ENCODE measurements around the gene BUB1B. TPM values are rescaled to one million over a fixed set of nuclear protein-coding genes. Genes with fewer than 3 reads are reported as not detected.

Gene BUB1B
- total RNA-seq, 4 donors from 2014 or later: 0.33 to 8.8 (median 3.3) TPM; not detected in 1

DNA sequence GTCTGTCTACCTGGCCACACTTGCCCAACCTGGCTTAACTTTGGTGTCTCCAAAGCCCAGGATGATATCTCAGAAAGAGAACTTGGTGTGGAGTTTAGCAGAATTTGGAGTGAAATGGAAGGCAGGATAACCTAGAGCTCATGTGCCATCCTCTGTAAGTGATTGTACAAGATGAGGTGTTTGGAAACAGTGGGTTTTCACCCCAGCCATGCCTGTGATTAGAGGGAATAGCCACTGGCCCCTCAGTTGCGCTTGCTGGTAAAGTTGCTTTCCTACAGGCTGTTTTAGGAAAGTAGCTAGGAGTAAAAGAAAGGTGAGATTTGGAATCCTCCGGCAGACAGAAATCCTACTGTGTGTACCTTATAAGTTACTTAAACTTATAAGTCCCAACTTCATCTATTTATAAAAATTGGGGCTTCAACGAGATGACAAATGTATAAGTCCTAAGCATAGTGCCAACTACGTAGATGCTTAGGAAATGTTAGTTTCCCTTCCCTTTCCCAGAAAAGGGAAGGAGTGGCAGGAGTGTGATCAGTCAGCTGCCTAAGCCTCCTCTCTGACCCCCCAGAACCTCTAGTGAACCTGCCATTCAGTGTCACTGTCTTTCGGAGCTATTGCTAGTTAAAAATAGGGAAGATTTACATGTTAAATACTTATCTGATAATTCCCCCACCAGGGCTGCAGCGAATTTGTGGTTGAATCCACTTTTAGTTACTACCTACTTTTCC, 38.8 kb upstream of the BUB1B start:
- TF ChIP-seq, protein P1, sequence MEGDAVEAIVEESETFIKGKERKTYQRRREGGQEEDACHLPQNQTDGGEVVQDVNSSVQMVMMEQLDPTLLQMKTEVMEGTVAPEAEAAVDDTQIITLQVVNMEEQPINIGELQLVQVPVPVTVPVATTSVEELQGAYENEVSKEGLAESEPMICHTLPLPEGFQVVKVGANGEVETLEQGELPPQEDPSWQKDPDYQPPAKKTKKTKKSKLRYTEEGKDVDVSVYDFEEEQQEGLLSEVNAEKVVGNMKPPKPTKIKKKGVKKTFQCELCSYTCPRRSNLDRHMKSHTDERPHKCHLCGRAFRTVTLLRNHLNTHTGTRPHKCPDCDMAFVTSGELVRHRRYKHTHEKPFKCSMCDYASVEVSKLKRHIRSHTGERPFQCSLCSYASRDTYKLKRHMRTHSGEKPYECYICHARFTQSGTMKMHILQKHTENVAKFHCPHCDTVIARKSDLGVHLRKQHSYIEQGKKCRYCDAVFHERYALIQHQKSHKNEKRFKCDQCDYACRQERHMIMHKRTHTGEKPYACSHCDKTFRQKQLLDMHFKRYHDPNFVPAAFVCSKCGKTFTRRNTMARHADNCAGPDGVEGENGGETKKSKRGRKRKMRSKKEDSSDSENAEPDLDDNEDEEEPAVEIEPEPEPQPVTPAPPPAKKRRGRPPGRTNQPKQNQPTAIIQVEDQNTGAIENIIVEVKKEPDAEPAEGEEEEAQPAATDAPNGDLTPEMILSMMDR (IDR thresholded peaks at IDR 0.05; ENCODE audit: low read depth): no peak

DNA sequence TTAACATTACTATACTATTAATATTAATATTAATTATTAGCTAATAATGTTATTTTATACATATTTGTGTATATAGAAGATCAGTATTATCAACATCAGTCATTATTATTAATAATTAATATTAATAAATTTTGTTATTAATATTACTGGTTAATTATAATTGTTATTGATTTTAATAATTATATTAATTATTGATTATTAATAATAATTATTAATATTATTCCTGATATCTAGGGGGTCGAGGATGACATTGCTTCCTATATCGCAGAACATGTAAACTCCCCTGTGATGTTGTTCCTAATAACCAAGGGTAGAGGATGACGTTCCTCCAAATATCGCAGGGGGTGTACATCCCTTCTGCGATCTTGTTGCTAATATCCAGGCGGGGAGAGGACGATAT, 34.9 kb upstream of the BUB1B start:
- TF ChIP-seq, protein P1 (IDR thresholded peaks at IDR 0.05; ENCODE audit: low read depth): no peak

DNA sequence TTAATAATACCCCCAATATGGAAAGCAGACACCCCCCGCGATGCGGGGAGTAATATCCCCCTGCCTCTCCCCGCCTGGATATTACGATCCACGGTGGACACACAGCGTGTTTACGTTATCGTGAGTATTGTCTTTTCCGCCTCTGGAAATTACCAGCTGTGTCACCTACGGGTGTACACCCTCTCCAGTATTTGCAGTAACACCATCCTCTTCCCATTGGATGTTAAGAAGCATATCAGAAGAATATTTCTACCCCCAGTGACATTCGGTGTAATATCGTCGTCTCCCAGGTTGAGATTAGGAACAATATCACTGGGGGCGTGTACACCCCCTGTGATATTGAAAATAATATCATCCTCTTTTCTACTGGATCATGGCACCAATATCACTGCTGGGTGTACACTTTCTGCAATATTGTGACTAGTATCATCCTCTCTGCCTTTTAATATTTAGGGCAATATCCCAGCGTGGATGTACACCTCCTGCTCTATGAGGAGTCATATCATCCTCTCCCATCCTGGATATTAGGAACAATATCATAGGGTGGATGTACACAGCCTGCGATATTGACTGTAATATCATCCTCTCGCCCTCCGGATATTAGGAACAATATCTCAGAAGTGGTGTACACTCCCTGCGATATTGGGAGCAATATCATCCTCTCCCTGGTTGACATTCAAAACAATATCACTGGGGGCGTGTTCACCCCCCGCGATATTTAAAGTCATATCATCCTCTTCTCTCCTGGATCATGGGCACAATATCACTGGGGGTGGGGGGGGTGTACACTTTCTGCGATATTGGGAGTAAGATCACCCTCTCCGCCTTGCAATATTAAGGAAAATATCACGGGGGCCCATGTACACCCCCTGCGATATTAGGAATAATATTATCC, 31.9 kb upstream of the BUB1B start:
- TF ChIP-seq, protein P1 (IDR thresholded peaks at IDR 0.05; ENCODE audit: low read depth): no peak

DNA sequence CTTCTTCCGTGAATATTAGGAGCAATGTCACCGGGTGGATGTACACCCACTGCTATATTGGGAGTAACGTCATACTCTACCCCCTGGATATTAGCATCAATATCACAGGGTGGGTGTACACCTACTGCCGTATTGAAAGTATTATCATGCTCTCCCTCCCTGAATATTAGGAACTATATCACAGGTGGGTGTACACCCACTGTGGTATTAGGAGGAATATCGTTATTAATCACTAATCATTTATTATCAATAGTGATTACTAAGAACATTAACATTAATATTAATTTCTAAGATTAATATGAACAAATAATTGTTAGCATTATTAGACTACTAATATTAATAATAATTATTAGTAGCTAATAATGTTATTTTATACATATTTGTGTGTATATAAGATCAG, 30.8 kb upstream of the BUB1B start:
- TF ChIP-seq, protein P1 (IDR thresholded peaks at IDR 0.05; ENCODE audit: low read depth): no peak

DNA sequence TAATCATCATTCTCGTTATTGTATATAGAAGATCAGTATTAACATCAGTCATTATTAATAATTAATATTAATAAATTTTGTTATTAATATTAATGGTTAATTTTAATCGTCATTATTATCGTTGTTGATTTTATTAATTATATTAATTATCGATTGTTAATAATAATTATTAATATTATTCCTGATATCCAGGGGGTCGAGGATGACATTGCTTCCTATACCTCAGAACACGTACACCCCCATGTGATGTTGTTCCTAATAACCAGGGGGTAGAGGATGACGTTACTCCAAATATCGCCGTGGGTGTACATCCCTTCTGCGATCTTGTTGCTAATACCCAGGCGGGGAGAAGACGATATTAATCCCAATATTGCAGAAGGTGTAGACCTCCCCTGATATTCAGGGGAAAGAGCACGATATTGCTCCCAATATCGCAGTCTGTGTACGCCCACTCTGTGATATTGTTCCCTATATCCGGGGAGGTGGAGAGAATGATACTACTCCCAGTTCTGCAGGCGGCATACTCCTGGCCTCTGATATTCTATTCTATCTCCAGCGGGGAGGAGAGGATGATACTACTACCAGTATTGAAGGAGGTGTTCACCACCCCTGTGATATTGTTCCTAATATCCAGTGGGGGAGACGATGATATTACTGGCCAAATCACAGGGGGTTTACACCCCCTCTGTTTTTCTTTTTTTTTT, 29.9 kb upstream of the BUB1B start:
- TF ChIP-seq, protein P1 (IDR thresholded peaks at IDR 0.05; ENCODE audit: low read depth): no peak

DNA sequence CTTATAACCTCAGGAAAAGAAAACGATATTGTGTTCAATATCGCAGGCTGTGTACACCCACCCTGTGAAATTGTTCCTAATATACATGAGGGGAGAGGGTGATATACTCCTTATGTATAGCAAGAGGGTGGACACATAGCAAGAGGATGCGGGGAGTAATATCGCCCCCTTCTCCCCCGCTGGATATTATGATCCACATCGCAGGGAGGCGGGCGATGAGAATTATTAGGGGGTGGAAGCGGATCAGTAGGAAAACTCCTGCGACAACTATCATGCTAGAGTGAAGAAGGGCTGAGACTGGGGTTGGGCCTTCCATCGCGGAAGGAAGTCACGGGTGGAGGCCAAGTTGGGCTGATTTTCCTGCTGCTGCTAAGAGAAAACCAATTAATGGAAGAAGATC, 27.3 kb upstream of the BUB1B start:
- TF ChIP-seq, protein P1 (IDR thresholded peaks at IDR 0.05; ENCODE audit: low read depth): no peak

DNA sequence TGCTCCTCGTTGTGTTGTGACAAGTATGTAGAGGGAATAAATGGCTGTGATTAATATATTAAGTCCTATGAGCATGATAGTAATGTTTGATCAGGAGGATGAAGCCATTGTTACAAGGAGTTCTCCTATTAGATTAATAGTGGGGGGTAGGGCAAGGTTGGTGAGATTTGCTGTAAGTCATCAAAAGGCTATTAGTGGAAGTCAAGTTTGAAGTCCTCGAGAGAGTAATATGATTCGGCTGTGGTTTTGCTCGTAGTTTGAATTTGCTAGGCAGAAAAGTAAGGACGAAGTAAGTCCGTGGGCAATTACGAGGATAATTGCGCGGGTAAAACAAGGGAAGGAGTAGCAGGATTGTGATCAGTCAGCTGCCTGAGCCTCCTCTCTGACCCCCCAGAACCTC, 26.0 kb upstream of the BUB1B start:
- TF ChIP-seq, protein P1 (IDR thresholded peaks at IDR 0.05; ENCODE audit: low read depth): no peak
